Gastrocnemius medialis (tissue), 4 donors: Measurements from ENCODE around the gene ZNF784. TPM values are rescaled to one million over a fixed set of nuclear protein-coding genes. Genes with fewer than 3 reads are reported as not detected.

Experiments used
- ATAC-seq, 2 donors: fragments of 150-250 bp; one replicate each; pipeline ENCODE4 v1.9.1; 2016
- DNase-seq, 2 donors: peaks; one replicate each; pipeline ENCODE4 v3.0.0-alpha.2; 2019
- H3K27ac ChIP-seq, 4 donors: fragments of 200-600 bp; sonication (generic); 1 replicate in 1 of 4; 2 replicates in 3 of 4; pipeline ENCODE4 v1.5.1; 2016 to 2018; ENCODE audit warnings: mild to moderate bottlenecking in 2 of 4, moderate library complexity in 1 of 4
- H3K27me3 ChIP-seq, 3 donors: fragments of 200-600 bp; sonication (generic) in 2 of 3; 1 replicate in 1 of 3; 2 replicates in 2 of 3; pipeline versions ENCODE4 v1.5.1 to v1.6.0; 2016 to 2019; ENCODE audit warnings: mild to moderate bottlenecking in 1 of 3, moderate library complexity in 1 of 3
- H3K36me3 ChIP-seq, 2 donors: fragments of 200-600 bp; sonication (generic) in 1 of 2; one replicate each; pipeline ENCODE4 v1.5.1; 2017 to 2018
- H3K4me1 ChIP-seq, 2 donors: fragments of 200-600 bp; sonication (generic) in 1 of 2; one replicate each; pipeline ENCODE4 v1.5.1; 2016 to 2017; ENCODE audit warnings: mild to moderate bottlenecking in 2 of 2
- H3K4me3 ChIP-seq, 4 donors: fragments of 200-600 bp; sonication (generic) in 3 of 4; 1 replicate in 1 of 4; 2 replicates in 3 of 4; pipeline ENCODE4 v1.5.1; 2016 to 2019; ENCODE audit warnings: mild to moderate bottlenecking in 2 of 4
- H3K9me3 ChIP-seq, 3 donors: fragments of 200-600 bp; sonication (generic) in 2 of 3; 1 replicate in 1 of 3; 2 replicates in 2 of 3; pipeline ENCODE4 v1.5.1; 2016 to 2019
- CTCF ChIP-seq, 5 experiments: fragments of 450-650 bp in 3 of 5; fragments of 200-600 bp in 2 of 5; sonication (generic) in 2 of 5; IDR thresholded peaks in 4 of 5; conservative IDR thresholded peaks in 1 of 5; 1 replicate in 4 of 5; 2 replicates in 1 of 5; pipeline ENCODE4 v1.5.1; 2016 to 2019; ENCODE audit warnings: antibody characterized with exemption in 5 of 5, mild to moderate bottlenecking in 3 of 5, moderate library complexity in 3 of 5
- POLR2A ChIP-seq, 2 donors: fragments of 450-650 bp; IDR thresholded peaks; one replicate each; pipeline ENCODE4 v1.6.1; 2017; ENCODE audit warnings: antibody characterized with exemption in 2 of 2, mild to moderate bottlenecking in 2 of 2, moderate library complexity in 2 of 2
- in situ Hi-C, 4 donors: fragments of 200-750 bp; cut with MboI; loops; one replicate each; pipeline versions ENCODE4 v1.15.0 to v1.8.0; 2017; ENCODE audit warnings: low sequenced_read_pairs in 4 of 4
- intact Hi-C: fragments of 100-400 bp; cut with DNase I; formaldehyde crosslinking; loops from one replicate; pipeline ENCODE4 v1.15.1; 2023; ENCODE audit warnings: low total_unique reads
- total RNA-seq, 4 donors: library from RNA; depleted of rRNA; stranded (reverse); fragments of >200 nt; gene quantifications; one replicate each; pipeline versions ENCODE4 v1.1.0 to v1.2.3, GENCODE V29; 2016

The ZNF784 gene
- total RNA-seq, 4 donors from 2014 or later = 6.0 to 10.0 (median 8.2) TPM

GRCh38 chr19:55671054-55671378 is 46.6 kb upstream of the ZNF784 start:
- H3K4me3 ChIP-seq = no peak overlapping the region
- intact Hi-C loops = no loop called here
- peaks cover 0 to 52% of the 10 kb centered on the region in 2 donors for H3K36me3 ChIP-seq
- ATAC-seq (no peak), DNase-seq (no peak)
- in situ Hi-C loops = no loop called here
- no peaks in the 10 kb centered on the region for H3K27me3 ChIP-seq
- H3K9me3 ChIP-seq = no peaks in the 10 kb centered on the region
- TF ChIP-seq CTCF (IDR thresholded peaks at IDR 0.05 in 4 of 5, conservative IDR thresholded peaks at IDR 0.05 in 1 of 5) (no peak), POLR2A (IDR thresholded peaks at IDR 0.05) (no peak)
- H3K4me1 ChIP-seq = peaks cover 8 to 13% of the 10 kb centered on the region in 2 donors
- H3K27ac ChIP-seq = no peak overlapping the region

- intact Hi-C loops = no loop called here
- H3K27me3 ChIP-seq = no peaks in the 10 kb centered on the region
- TF ChIP-seq CTCF (IDR thresholded peaks at IDR 0.05 in 4 of 5, conservative IDR thresholded peaks at IDR 0.05 in 1 of 5) (no peak), POLR2A (IDR thresholded peaks at IDR 0.05) (no peak)
- H3K36me3 ChIP-seq = peaks cover 0 to 57% of the 10 kb centered on the region in 2 donors
- H3K4me3 ChIP-seq = no peak overlapping the region
- H3K27ac ChIP-seq = no peak overlapping the region
- ATAC-seq (no peak), DNase-seq (no peak)
- in situ Hi-C loops = no loop called here
- H3K9me3 ChIP-seq = no peaks in the 10 kb centered on the region
- peaks cover 4 to 8% of the 10 kb centered on the region in 2 donors for H3K4me1 ChIP-seq
Observed at GRCh38 chr19:55670280-55671053, 46.1 kb upstream of the ZNF784 start.

GRCh38 chr19:55669418-55670279 is 45.3 kb upstream of the ZNF784 start:
- TF ChIP-seq CTCF (IDR thresholded peaks at IDR 0.05 in 4 of 5, conservative IDR thresholded peaks at IDR 0.05 in 1 of 5) = no peak
- no peak for TF ChIP-seq POLR2A (IDR thresholded peaks at IDR 0.05)
- no peak overlapping the region for H3K27ac ChIP-seq
- H3K36me3 ChIP-seq = peaks cover 0 to 61% of the 10 kb centered on the region in 2 donors
- peaks cover 4 to 6% of the 10 kb centered on the region in 2 donors for H3K4me1 ChIP-seq
- no peak overlapping the region for H3K4me3 ChIP-seq
- no peaks in the 10 kb centered on the region for H3K9me3 ChIP-seq
- intact Hi-C loops = no loop called here
- ATAC-seq (no peak), DNase-seq (no peak)
- in situ Hi-C loops = loop anchor here in 1 of 4 donors (10.0 kb wide), 1 partner anchor 295 kb away; the partner anchor contains the start of genes IL11 and TMEM190
- no peaks in the 10 kb centered on the region for H3K27me3 ChIP-seq

- H3K27me3 ChIP-seq = no peaks in the 10 kb centered on the region
- peaks cover 0 to 65% of the 10 kb centered on the region in 2 donors for H3K36me3 ChIP-seq
- in situ Hi-C loops = loop anchor here in 1 of 4 donors (10.0 kb wide), 1 partner anchor 294 kb away; the partner anchor contains the start of genes IL11 and TMEM190
- DNase-seq = no peak
- H3K27ac ChIP-seq = no peak overlapping the region
- TF ChIP-seq CTCF (IDR thresholded peaks at IDR 0.05 in 4 of 5, conservative IDR thresholded peaks at IDR 0.05 in 1 of 5) (no peak), POLR2A (IDR thresholded peaks at IDR 0.05) (no peak)
- ATAC-seq = no peak
- intact Hi-C loops = no loop called here
- H3K9me3 ChIP-seq = no peaks in the 10 kb centered on the region
- no peak overlapping the region for H3K4me3 ChIP-seq
- no peaks in the 10 kb centered on the region for H3K4me1 ChIP-seq
Observed at GRCh38 chr19:55668603-55669348, 44.4 kb upstream of the ZNF784 start.
